GM19468 (cell line): Measurements from ENCODE around the gene LASP1.
"Not testable (repeated sequence)": the region's sequence is repeated elsewhere in the genome, so short reads cannot be mapped to it uniquely, and the experiment has no call there.

Experiments used
- ATAC-seq: cut with Tn5 transposase; IDR thresholded peaks from one replicate; pipeline ENCODE4 v1.9.1; 2021; ENCODE audit warnings: mild to moderate bottlenecking, moderate library complexity, moderate number of reproducible peaks; ENCODE audit not compliant: unreplicated experiment; ENCODE audit errors: extremely low read depth

LASP1 gene

GRCh38 chr17:38869526-38870258, at the start of gene LASP1:
TSS of gene LASP1 (plus strand) at chr17:38870058. CDS start at chr17:38870190, 132 bp downstream.
- ATAC-seq = peak; percentile 40

GRCh38 chr17:38824899-38825761, 44.7 kb upstream of the LASP1 start, which contains the start of gene CWC25:
TSS of gene CWC25 (minus strand) at chr17:38825321. CDS start at chr17:38825183, 138 bp downstream.
- ATAC-seq = peak; percentile 77

- no peak for ATAC-seq
Observed at GRCh38 chr17:38825762-38826247, 44.1 kb upstream of the LASP1 start.

GRCh38 chr17:38844261-38844757, 25.5 kb upstream of the LASP1 start:
- ATAC-seq = no peak

GRCh38 chr17:38848557-38848891, 21.3 kb upstream of the LASP1 start:
- no peak for ATAC-seq

GRCh38 chr17:38848939-38849605, 20.8 kb upstream of the LASP1 start:
- ATAC-seq = no peak

- no peak for ATAC-seq
Observed at GRCh38 chr17:38850374-38850773, 19.5 kb upstream of the LASP1 start.

- ATAC-seq = no peak
Observed at GRCh38 chr17:38851434-38851833, 18.4 kb upstream of the LASP1 start.

- ATAC-seq = no peak
Observed at GRCh38 chr17:38852771-38853291, 17.0 kb upstream of the LASP1 start.

GRCh38 chr17:38853292-38854219, 16.3 kb upstream of the LASP1 start, which contains the start of gene RPL23:
TSS of gene RPL23 (minus strand) at chr17:38853721. CDS start at chr17:38853710, 11 bp downstream.
- peak; percentile 35 for ATAC-seq

- not testable (repeated sequence) for ATAC-seq
Observed at GRCh38 chr17:38855101-38855714, 14.7 kb upstream of the LASP1 start.

- no peak for ATAC-seq
Observed at GRCh38 chr17:38857271-38857670, 12.6 kb upstream of the LASP1 start.

GRCh38 chr17:38861399-38861843, 8.4 kb upstream of the LASP1 start:
- ATAC-seq = no peak

- ATAC-seq = no peak
Observed at GRCh38 chr17:38864636-38865398, 5.0 kb upstream of the LASP1 start.

GRCh38 chr17:38867179-38867967, 2.5 kb upstream of the LASP1 start:
- ATAC-seq = no peak

- no peak for ATAC-seq
Observed at GRCh38 chr17:38867968-38868816, 1.7 kb upstream of the LASP1 start.
